OCI-LY7 (cell line): Measurements from ENCODE around the gene CIT. TPM values are rescaled to one million over a fixed set of nuclear protein-coding genes. Genes with fewer than 3 reads are reported as not detected.

ENCODE experiments used
- BruUV-seq: library from RNA; stranded (reverse); fragments of 400-500 nt; replicated peaks from 2 replicates; lab custom pipeline; 2021; lab: Mats Ljungman, UMichigan
- CTCF ChIA-PET: fragments of 300-600 bp; sonication (Branson Sonifier 250); formaldehyde crosslinking; loops from one replicate; lab custom pipeline; 2022; ENCODE audit warnings: antibody characterized with exemption; ENCODE audit not compliant: unreplicated experiment; lab: Charles Lee
- POLR2A ChIA-PET: fragments of 300-600 bp; sonication (Branson Sonifier 250); formaldehyde crosslinking; loops from one replicate; lab custom pipeline; 2022; ENCODE audit warnings: antibody characterized with exemption; lab: Charles Lee
- DNase-seq: peaks from one replicate; pipeline ENCODE4 v3.0.0-alpha.2; 2015; ENCODE audit warnings: low spot score
- H2AFZ ChIP-seq: fragments of 200-600 bp; sonication (generic), shearing (Covaris generic); 2 replicates; pipeline ENCODE4 v1.6.1; 2014; ENCODE audit warnings: mild to moderate bottlenecking, antibody characterized with exemption, low read length, moderate library complexity
- H3K27ac ChIP-seq: fragments of 200-600 bp; sonication (generic); 2 replicates; pipeline ENCODE4 v1.5.1; 2014; ENCODE audit warnings: mixed run types, low read depth, mild to moderate bottlenecking, moderate library complexity, low read length, inconsistent platforms; ENCODE audit not compliant: poor library complexity, severe bottlenecking
- H3K36me3 ChIP-seq: fragments of 200-600 bp; sonication (generic); 2 replicates; pipeline ENCODE4 v1.6.1; 2014; ENCODE audit warnings: mild to moderate bottlenecking, antibody characterized with exemption, low read length, moderate library complexity, mixed read lengths; ENCODE audit not compliant: insufficient read depth
- H3K4me1 ChIP-seq: fragments of 200-600 bp; sonication (generic); 2 replicates; pipeline ENCODE4 v1.5.1; 2014; ENCODE audit warnings: mild to moderate bottlenecking, low read length; ENCODE audit not compliant: insufficient read depth, poor library complexity, severe bottlenecking
- H3K4me2 ChIP-seq: fragments of 200-600 bp; sonication (generic); 2 replicates; pipeline ENCODE4 v1.6.1; 2014; ENCODE audit warnings: mild to moderate bottlenecking, low read length
- H3K4me3 ChIP-seq: fragments of 200-600 bp; sonication (generic); 2 replicates; pipeline ENCODE4 v1.5.1; 2014; ENCODE audit warnings: mild to moderate bottlenecking, low read depth, low read length; ENCODE audit not compliant: poor library complexity, severe bottlenecking
- H3K79me2 ChIP-seq: fragments of 200-600 bp; sonication (generic); 2 replicates; pipeline ENCODE4 v1.6.1; 2016; ENCODE audit warnings: low read depth, mild to moderate bottlenecking, low read length, moderate library complexity, mixed read lengths; ENCODE audit not compliant: insufficient read depth
- H3K9me2 ChIP-seq: fragments of 200-600 bp; sonication (generic); 2 replicates; pipeline ENCODE4 v1.6.1; 2016; ENCODE audit warnings: mild to moderate bottlenecking, low read length, mixed read lengths; ENCODE audit not compliant: insufficient read depth
- H3K9me3 ChIP-seq: fragments of 200-600 bp; sonication (generic); 2 replicates; pipeline ENCODE4 v1.6.1; 2014; ENCODE audit warnings: mild to moderate bottlenecking, mixed run types, low read length, mixed read lengths
- H4K20me1 ChIP-seq: fragments of 200-600 bp; sonication (generic); 2 replicates; pipeline ENCODE4 v1.6.1; 2014; ENCODE audit warnings: mild to moderate bottlenecking, antibody characterized with exemption, low read length, moderate library complexity, mixed read lengths; ENCODE audit not compliant: insufficient read depth
- EZH2phosphoT487 ChIP-seq: fragments of 200-600 bp; sonication (generic); IDR thresholded peaks from 2 replicates; pipeline ENCODE4 v1.6.1; 2018; ENCODE audit warnings: low read depth, borderline replicate concordance, mild to moderate bottlenecking, mixed run types, antibody characterized with exemption, low read length, moderate library complexity, mixed read lengths
- intact Hi-C: fragments of 100-400 bp; cut with micrococcal nuclease; formaldehyde crosslinking; loops from one replicate; pipeline ENCODE4 v1.10.0; 2022; ENCODE audit not compliant: unreplicated experiment
- total RNA-seq, 2 experiments: library from RNA; depleted of rRNA in 1 of 2; stranded (reverse); fragments of >200 nt in 1 of 2; shearing (Covaris generic) in 1 of 2; gene quantifications; 2 replicates each; pipeline ENCODE4 v1.2.3, GENCODE V29; 2014 to 2022
- TF ChIP-seq, protein P1 (sequence below): fragments of 200-600 bp; sonication (generic); conservative IDR thresholded peaks from 2 replicates; pipeline ENCODE4 v1.5.1; 2014; ENCODE audit warnings: mild to moderate bottlenecking, antibody characterized with exemption, low read length, moderate library complexity, mixed read lengths

CIT gene
- total RNA-seq, 2 experiments from 2014 or later = 33.4 to 90.1 TPM

DNA sequence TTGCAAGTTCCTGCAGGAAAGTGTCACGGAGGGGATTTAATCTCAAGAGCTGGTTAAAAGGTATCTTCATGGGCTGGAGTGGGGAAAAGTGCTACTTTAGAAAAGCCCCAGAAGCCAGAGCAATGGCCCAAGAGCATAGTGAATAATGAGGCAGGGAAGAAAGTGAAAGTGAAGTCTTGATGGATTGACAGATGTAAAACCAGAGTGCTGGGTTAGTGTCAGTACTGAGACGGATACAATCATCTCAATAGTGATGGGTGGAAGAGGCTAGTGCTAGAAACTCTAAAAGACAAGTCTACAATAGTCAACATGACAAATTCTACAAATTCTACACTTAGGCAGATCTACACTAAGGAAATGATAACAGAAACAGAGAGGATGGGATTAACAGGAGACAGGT is 68.1 kb downstream of the CIT start:
- H3K27ac ChIP-seq = no peak overlapping the region
- POLR2A ChIA-PET = interaction anchor here (0.6 to 1.5 kb wide), 2 partner anchors 14 to 86 kb away, joined by 5 to 6 read pairs; no protein-coding TSS in a partner anchor
- intact Hi-C loops = no loop called here
- no peaks in the 10 kb centered on the region for H3K79me2 ChIP-seq
- H2AFZ ChIP-seq = no peak overlapping the region
- peaks cover 88% of the 10 kb centered on the region for H3K36me3 ChIP-seq
- no peak overlapping the region for H3K4me2 ChIP-seq
- no peak overlapping the region for H3K4me3 ChIP-seq
- TF ChIP-seq, protein P1, sequence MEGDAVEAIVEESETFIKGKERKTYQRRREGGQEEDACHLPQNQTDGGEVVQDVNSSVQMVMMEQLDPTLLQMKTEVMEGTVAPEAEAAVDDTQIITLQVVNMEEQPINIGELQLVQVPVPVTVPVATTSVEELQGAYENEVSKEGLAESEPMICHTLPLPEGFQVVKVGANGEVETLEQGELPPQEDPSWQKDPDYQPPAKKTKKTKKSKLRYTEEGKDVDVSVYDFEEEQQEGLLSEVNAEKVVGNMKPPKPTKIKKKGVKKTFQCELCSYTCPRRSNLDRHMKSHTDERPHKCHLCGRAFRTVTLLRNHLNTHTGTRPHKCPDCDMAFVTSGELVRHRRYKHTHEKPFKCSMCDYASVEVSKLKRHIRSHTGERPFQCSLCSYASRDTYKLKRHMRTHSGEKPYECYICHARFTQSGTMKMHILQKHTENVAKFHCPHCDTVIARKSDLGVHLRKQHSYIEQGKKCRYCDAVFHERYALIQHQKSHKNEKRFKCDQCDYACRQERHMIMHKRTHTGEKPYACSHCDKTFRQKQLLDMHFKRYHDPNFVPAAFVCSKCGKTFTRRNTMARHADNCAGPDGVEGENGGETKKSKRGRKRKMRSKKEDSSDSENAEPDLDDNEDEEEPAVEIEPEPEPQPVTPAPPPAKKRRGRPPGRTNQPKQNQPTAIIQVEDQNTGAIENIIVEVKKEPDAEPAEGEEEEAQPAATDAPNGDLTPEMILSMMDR = no peak
- TF ChIP-seq EZH2phosphoT487 = no peak
- H3K9me2 ChIP-seq = no peaks in the 10 kb centered on the region
- H3K4me1 ChIP-seq = no peaks in the 10 kb centered on the region
- CTCF ChIA-PET = no interaction called here
- H3K9me3 ChIP-seq = peaks cover 10% of the 10 kb centered on the region; the same call in 1 of the 2 replicates
- no peaks in the 10 kb centered on the region for H4K20me1 ChIP-seq
- BruUV-seq = no TSS peak
- DNase-seq = no peak

- POLR2A ChIA-PET = interaction anchor here (0.5 to 1.5 kb wide), 3 partner anchors 14 to 158 kb away, joined by 4 to 6 read pairs (median 5); no protein-coding TSS in a partner anchor
- no peaks in the 10 kb centered on the region for H4K20me1 ChIP-seq
- no peak for DNase-seq
- no peak overlapping the region for H3K4me3 ChIP-seq
- intact Hi-C loops = no loop called here
- H3K36me3 ChIP-seq = peaks cover 88% of the 10 kb centered on the region
- no peaks in the 10 kb centered on the region for H3K79me2 ChIP-seq
- no peaks in the 10 kb centered on the region for H3K4me1 ChIP-seq
- BruUV-seq = no TSS peak
- CTCF ChIA-PET = no interaction called here
- H3K4me2 ChIP-seq = no peak overlapping the region
- H3K9me3 ChIP-seq = peaks cover 10% of the 10 kb centered on the region; the same call in 1 of the 2 replicates
- H2AFZ ChIP-seq = no peak overlapping the region
- TF ChIP-seq, protein P1 = no peak
- no peak for TF ChIP-seq EZH2phosphoT487
- H3K27ac ChIP-seq = no peak overlapping the region
- no peaks in the 10 kb centered on the region for H3K9me2 ChIP-seq
These were observed 68.7 kb downstream of the CIT start for GRCh38 chr12:119808441-119808840.

DNA sequence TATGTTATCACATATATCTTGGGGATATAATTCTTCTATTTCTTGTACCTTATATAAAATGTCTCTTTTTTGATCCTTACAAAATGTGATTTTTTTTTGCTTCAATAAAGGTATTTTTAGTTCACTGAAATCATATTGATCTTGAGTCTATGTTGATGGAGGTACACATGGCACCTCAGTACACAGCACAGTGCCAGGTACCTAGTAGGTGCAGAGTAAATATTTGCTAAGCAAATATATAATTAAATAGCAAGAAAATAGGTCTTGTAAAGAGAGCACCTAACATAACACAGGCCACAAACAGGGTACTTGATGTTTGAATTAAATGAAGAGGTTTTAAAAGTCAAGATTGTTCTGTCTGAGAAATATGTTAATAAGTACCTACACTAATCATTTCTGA is 69.7 kb downstream of the CIT start:
- BruUV-seq = no TSS peak
- Histone ChIP-seq H3K36me3 (peaks cover 82% of the 10 kb centered on the region), H3K4me1 (no peaks in the 10 kb centered on the region), H2AFZ (no peak overlapping the region), H3K4me3 (no peak overlapping the region), H4K20me1 (no peaks in the 10 kb centered on the region), H3K9me2 (no peaks in the 10 kb centered on the region), H3K4me2 (no peak overlapping the region), H3K79me2 (no peaks in the 10 kb centered on the region), H3K27ac (no peak overlapping the region), H3K9me3 (peaks cover 10% of the 10 kb centered on the region; the same call in 1 of the 2 replicates)
- TF ChIP-seq EZH2phosphoT487 = no peak
- TF ChIP-seq, protein P1 = no peak
- POLR2A ChIA-PET = no interaction called here
- intact Hi-C loops = no loop called here
- CTCF ChIA-PET = no interaction called here
- no peak for DNase-seq
